Mesendoderm (in vitro differentiated cells): ENCODE data around the gene ZNF132.
"Not testable (repeated sequence)": the region's sequence is repeated elsewhere in the genome, so short reads cannot be mapped to it uniquely, and the experiment has no call there.

Source experiments
- DNase-seq: peaks from one replicate; pipeline ENCODE4 v3.0.0; 2013
- H2AK5ac ChIP-seq: 2 replicates; pipeline ENCODE4 v1.6.1; 2013; ENCODE audit warnings: low read length, inconsistent platforms
- H2BK120ac ChIP-seq: 2 replicates; pipeline ENCODE4 v1.6.1; 2013; ENCODE audit warnings: low read depth, mild to moderate bottlenecking, low read length, moderate library complexity, mixed read lengths
- H2BK15ac ChIP-seq: replicated peaks from 2 replicates; pipeline ENCODE4 v1.6.1; 2013; ENCODE audit warnings: low read depth, mild to moderate bottlenecking, moderate library complexity
- H2BK5ac ChIP-seq: 2 replicates; pipeline ENCODE4 v1.6.1; 2013; ENCODE audit warnings: low read length, inconsistent platforms
- H3K18ac ChIP-seq: 2 replicates; pipeline ENCODE4 v1.6.1; 2013; ENCODE audit warnings: mild to moderate bottlenecking, low read length, mixed read lengths
- H3K23ac ChIP-seq: one replicate; pipeline ENCODE4 v1.6.1; 2013; ENCODE audit warnings: low read length
- H3K27ac ChIP-seq: 2 replicates; pipeline ENCODE4 v1.5.1; 2013; ENCODE audit warnings: low read depth, mild to moderate bottlenecking, inconsistent platforms, low read length, moderate library complexity
- H3K27me3 ChIP-seq: 2 replicates; pipeline ENCODE4 v1.6.1; 2013; ENCODE audit warnings: low read length, control low read depth, mild to moderate bottlenecking, inconsistent platforms; ENCODE audit not compliant: insufficient read depth, poor library complexity
- H3K36me3 ChIP-seq: 2 replicates; pipeline ENCODE4 v1.6.1; 2013; ENCODE audit warnings: low read length, inconsistent platforms; ENCODE audit not compliant: control insufficient read depth, insufficient read depth
- H3K4ac ChIP-seq: one replicate; pipeline ENCODE4 v1.6.1; 2013; ENCODE audit warnings: low read depth, mild to moderate bottlenecking, low read length, moderate library complexity
- H3K4me1 ChIP-seq: 2 replicates; pipeline ENCODE4 v1.6.1; 2013; ENCODE audit warnings: low read depth, low read length, inconsistent platforms; ENCODE audit not compliant: control insufficient read depth
- H3K4me2 ChIP-seq: 2 replicates; pipeline ENCODE4 v1.6.1; 2013; ENCODE audit warnings: low read length
- H3K4me3 ChIP-seq: 2 replicates; pipeline ENCODE4 v1.5.1; 2013; ENCODE audit warnings: mild to moderate bottlenecking, low read length
- H3K56ac ChIP-seq: one replicate; pipeline ENCODE4 v1.6.1; 2013; ENCODE audit warnings: low read length
- H3K79me1 ChIP-seq: 2 replicates; pipeline ENCODE4 v1.6.1; 2013; ENCODE audit warnings: low read length, inconsistent platforms
- H3K79me2 ChIP-seq: 2 replicates; pipeline ENCODE4 v1.6.1; 2013; ENCODE audit warnings: mild to moderate bottlenecking, low read length; ENCODE audit not compliant: control insufficient read depth, insufficient read depth
- H3K9ac ChIP-seq: 2 replicates; pipeline ENCODE4 v1.6.1; 2013; ENCODE audit warnings: low read length, inconsistent platforms
- H4K5ac ChIP-seq: one replicate; pipeline ENCODE4 v1.6.1; 2013; ENCODE audit warnings: low read length
- H4K8ac ChIP-seq: one replicate; pipeline ENCODE4 v1.6.1; 2013; ENCODE audit warnings: low read depth, mild to moderate bottlenecking, control low read depth, low read length, moderate library complexity
- WGBS: extraction: QIAGEN DNeasy Blood & Tissue Kit; methylation state at CpG from one replicate; pipeline ENCODE4 v1.1.7; 2013; ENCODE audit warnings: low lambda C conversion rate, missing lambda C conversion rate; ENCODE audit not compliant: insufficient coverage; ENCODE audit errors: extremely low coverage; 5-methylcytosine and 5-hydroxymethylcytosine counted together

The ZNF132 gene

DNA sequence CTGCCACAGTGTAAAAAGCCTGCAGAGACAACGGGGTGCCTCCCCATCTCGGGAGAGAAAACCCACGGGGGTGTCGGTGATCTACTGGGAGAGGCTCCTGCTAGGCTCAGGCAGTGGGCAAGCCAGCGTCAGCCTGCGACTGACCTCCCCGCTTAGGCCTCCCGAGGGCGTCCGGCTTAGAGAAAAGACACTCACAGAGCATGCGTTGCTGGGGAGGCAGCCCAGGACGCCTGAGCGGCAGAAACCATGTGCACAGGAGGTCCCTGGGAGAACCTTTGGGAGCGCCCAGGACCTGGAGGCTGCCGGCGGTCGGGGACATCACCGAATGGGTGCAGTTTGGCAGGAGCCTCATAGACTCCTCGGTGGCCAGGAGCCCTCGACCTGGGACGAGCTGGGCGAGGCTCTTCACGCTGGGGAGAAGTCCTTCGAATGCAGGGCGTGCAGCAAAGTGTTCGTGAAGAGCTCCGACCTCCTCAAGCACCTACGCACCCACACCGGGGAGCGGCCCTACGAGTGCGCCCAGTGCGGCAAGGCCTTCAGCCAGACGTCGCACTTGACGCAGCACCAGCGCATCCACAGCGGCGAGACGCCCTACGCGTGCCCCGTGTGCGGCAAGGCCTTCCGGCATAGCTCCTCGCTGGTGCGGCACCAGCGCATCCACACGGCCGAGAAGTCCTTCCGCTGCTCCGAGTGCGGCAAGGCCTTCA is 31.0 kb upstream of the ZNF132 start:
- H3K4ac ChIP-seq, H2AK5ac ChIP-seq, H3K27me3 ChIP-seq, H3K4me1 ChIP-seq, H3K23ac ChIP-seq, H3K79me1 ChIP-seq, H3K9ac ChIP-seq, H3K36me3 ChIP-seq, H3K79me2 ChIP-seq, H2BK120ac ChIP-seq, H2BK15ac ChIP-seq, H3K4me2 ChIP-seq, H3K4me3 ChIP-seq, H2BK5ac ChIP-seq, H3K56ac ChIP-seq, H4K8ac ChIP-seq, DNase-seq, H3K27ac ChIP-seq, H3K18ac ChIP-seq, H4K5ac ChIP-seq: not testable (repeated sequence)
- WGBS = no CpG with 5 or more reads among the region's 53 CpGs

DNA sequence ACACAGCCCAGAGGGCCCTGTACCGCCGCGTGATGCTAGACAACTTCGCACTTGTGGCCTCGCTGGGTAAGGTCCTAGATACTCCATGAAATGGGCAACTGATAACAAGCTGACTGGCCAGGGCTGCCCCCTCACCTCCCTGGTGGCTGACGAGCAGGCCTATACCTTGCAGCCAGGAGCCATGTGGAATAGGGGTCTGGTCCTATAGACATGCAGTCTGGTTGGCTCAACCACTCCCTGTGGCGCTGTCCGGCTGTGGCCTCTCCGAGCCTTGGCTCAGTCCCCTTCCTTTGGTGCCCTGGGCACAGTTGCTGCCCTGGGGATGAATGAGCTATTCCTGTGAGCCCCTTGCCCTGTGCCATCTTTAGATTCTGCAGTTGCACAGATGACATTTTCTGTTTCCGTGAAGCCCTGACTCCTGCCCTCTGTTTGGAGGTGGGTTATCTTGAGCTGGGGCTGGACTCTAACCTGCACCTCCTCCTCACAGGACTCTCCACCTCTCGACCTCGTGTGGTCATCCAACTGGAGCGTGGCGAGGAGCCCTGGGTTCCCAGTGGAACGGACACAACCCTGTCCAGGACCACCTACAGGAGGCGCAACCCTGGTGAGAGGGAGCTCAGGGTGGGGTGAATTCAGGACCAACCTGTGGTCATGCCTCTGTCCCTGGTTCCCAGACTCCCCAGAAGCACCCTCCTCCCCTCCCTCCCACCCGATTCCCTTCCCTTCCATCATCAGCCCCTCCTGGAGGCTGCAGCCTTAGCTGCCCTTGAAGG is 29.5 kb upstream of the ZNF132 start:
- no CpG with 5 or more reads among the region's 17 CpGs for WGBS
- no peak overlapping the region for H2BK15ac ChIP-seq
- H3K4me3 ChIP-seq = no peak overlapping the region
- peaks cover 3% of the 10 kb centered on the region for H3K36me3 ChIP-seq
- no peak overlapping the region for H2BK120ac ChIP-seq
- H3K79me1 ChIP-seq = peaks cover 3% of the 10 kb centered on the region
- no peaks in the 10 kb centered on the region for H3K79me2 ChIP-seq
- H3K9ac ChIP-seq = no peak overlapping the region
- H4K5ac ChIP-seq = no peak overlapping the region
- no peak overlapping the region for H3K4me2 ChIP-seq
- no peak overlapping the region for H2AK5ac ChIP-seq
- no peak overlapping the region for H4K8ac ChIP-seq
- H3K4me1 ChIP-seq = no peaks in the 10 kb centered on the region
- no peak overlapping the region for H2BK5ac ChIP-seq
- H3K23ac ChIP-seq = no peak overlapping the region
- no peak overlapping the region for H3K27ac ChIP-seq
- H3K4ac ChIP-seq = no peak overlapping the region
- H3K18ac ChIP-seq = no peak overlapping the region
- no peak overlapping the region for H3K56ac ChIP-seq
- H3K27me3 ChIP-seq = no peaks in the 10 kb centered on the region
- DNase-seq = no peak

DNA sequence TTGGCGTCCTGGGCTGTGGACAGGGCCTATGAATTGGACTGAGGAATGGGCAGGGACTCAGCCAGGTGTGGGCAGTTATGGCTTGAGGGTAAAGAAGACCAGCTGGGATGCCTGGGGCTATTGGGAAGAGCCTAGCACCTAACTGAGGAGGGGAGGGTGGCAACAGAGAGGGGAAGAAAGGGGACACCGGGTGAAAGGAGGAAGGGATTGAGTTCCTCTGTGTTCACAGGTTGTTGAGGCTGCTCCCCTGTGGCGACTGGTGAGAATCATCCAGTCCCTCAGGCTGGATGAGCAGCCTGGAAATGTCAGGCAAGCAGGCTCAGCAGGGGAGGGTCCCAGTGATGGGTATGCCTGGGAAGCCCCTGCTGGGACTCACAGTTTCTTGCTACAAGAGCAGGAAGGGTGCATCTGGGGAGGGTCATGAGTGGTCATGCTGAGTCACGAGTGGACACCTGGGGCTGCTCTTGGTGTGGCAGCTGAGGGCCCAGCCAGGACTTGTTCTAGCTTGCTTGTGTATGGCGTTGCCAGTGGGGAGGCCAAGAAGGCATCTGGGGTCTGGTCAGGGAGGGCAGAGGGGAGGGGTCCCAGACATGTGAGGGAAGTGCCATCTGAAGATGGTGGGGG is 28.4 kb upstream of the ZNF132 start:
- Histone ChIP-seq H3K27ac (no peak overlapping the region), H3K9ac (no peak overlapping the region), H2BK120ac (no peak overlapping the region), H2BK15ac (no peak overlapping the region), H4K8ac (no peak overlapping the region), H2BK5ac (no peak overlapping the region), H3K4me3 (no peak overlapping the region), H3K4me2 (no peak overlapping the region), H3K27me3 (no peaks in the 10 kb centered on the region), H4K5ac (no peak overlapping the region), H3K79me2 (no peaks in the 10 kb centered on the region), H3K56ac (peak overlapping the region; percentile 34), H3K36me3 (peaks cover 3% of the 10 kb centered on the region), H3K79me1 (peaks cover 3% of the 10 kb centered on the region), H3K4me1 (no peaks in the 10 kb centered on the region), H3K18ac (no peak overlapping the region), H3K4ac (no peak overlapping the region), H3K23ac (no peak overlapping the region), H2AK5ac (no peak overlapping the region)
- DNase-seq = peak; percentile 26
- no CpG with 5 or more reads among the region's 5 CpGs for WGBS

DNA sequence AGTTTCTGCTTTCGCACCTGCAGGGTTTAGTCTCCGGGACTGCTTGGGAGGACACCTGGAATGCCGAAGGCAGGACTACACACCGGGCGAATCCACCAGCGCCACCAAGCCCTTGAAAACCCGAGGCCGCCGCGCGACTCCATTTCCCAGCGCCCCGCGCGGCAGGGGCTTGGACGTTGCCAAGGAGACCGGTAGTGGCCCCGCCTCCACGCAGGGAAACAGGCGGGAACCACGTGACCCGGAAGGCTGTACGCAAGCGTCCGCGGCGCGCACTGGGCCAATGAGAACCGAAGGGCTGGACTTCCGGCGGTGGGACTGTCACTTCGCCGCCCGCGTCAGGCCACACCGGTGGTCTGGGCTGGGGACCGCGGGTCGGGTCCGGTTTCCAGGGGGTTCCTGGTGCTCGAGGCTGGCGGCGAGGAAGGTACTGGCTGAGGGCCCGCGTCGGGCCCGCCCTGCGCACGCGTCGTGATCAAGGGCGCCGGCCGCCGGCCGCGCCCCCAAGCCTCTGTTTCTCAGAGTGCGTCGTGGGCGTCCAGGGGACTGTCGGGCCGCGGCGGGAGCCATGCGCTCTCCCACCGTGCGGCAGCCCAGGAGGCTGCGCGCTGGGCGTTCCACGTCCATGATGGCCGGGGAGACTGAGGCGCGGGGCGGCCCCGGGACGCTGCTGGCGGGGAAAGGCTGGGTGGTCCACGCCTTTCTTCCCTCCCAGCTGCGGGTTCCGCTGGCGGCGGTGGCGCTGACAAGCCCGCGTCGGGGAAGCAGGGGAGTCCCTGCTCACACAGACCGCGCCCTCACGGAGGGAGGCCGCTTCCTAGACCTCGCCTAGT is 27.0 kb upstream of the ZNF132 start, which contains the start of gene ZNF324:
Gene ZNF324, plus strand, starts transcription at position 321 of the 830 bp plus-strand sequence. CDS start 2,106 bp downstream, outside the sequence.
- Histone ChIP-seq H3K27me3 (no peaks in the 10 kb centered on the region), H3K9ac (peak within 1 kb of the TSS; percentile 81), H2BK120ac (no peak within 1 kb of the TSS), H3K4me2 (peak within 1 kb of the TSS; percentile 74), H4K8ac (no peak within 1 kb of the TSS), H3K56ac (peak within 1 kb of the TSS; percentile 88), H3K4me1 (no peaks in the 10 kb centered on the region), H2BK15ac (no peak within 1 kb of the TSS), H4K5ac (no peak within 1 kb of the TSS), H3K79me1 (peaks cover 3% of the 10 kb centered on the region), H3K23ac (no peak within 1 kb of the TSS), H2AK5ac (no peak within 1 kb of the TSS), H3K27ac (no peak within 1 kb of the TSS), H3K36me3 (peaks cover under 1% of the 10 kb centered on the region), H3K18ac (no peak within 1 kb of the TSS), H3K79me2 (no peaks in the 10 kb centered on the region), H2BK5ac (no peak within 1 kb of the TSS), H3K4ac (no peak within 1 kb of the TSS), H3K4me3 (peak within 1 kb of the TSS; percentile 74)
- DNase-seq = peak; percentile 99
- WGBS = no CpG with 5 or more reads among the region's 92 CpGs

DNA sequence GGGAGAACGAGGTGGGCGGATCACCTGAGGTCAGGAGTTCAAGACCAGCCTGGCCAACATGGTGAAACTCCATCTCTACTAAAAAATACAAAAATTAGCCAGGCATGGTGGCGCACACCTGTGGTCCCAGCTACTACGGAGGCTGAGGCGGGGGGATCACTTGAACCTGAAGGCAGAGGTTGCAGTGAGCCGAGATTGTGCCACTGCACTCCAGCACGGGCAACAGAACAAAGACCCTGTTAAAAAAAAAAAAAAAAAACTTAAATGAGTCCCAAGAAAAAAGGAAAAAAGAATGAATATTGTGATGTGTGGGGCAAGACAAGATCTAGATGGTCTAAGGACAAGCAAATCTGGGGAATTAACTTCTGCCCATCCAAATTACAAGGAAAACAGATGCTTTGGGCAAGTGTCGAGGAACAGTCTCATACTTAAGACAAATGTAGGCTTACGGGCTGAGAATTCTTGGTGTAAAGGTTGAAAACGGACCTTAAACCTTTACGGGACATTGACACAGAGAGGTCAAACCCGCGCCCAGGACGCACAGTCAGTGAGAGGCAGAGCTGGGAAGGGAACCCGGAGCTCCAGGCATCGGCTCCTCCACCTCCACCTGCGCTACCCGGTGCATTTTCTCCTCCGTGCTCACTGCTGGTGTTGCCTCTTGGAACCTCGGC is 26.3 kb upstream of the ZNF132 start:
- H3K4ac ChIP-seq = no peak overlapping the region
- H3K18ac ChIP-seq = no peak overlapping the region
- H3K4me1 ChIP-seq = no peaks in the 10 kb centered on the region
- H3K36me3 ChIP-seq = no peaks in the 10 kb centered on the region
- no peak for DNase-seq
- peak overlapping the region; percentile 83 for H3K56ac ChIP-seq
- no peak overlapping the region for H3K23ac ChIP-seq
- peak overlapping the region; percentile 38 for H3K9ac ChIP-seq
- H4K5ac ChIP-seq = no peak overlapping the region
- no peaks in the 10 kb centered on the region for H3K79me2 ChIP-seq
- no CpG with 5 or more reads among the region's 20 CpGs for WGBS
- peaks cover 3% of the 10 kb centered on the region for H3K79me1 ChIP-seq
- peak overlapping the region; percentile 66 for H3K4me2 ChIP-seq
- H4K8ac ChIP-seq = no peak overlapping the region
- no peak overlapping the region for H2AK5ac ChIP-seq
- H2BK5ac ChIP-seq = no peak overlapping the region
- H3K4me3 ChIP-seq = no peak overlapping the region
- H3K27me3 ChIP-seq = no peaks in the 10 kb centered on the region
- no peak overlapping the region for H2BK120ac ChIP-seq
- no peak overlapping the region for H3K27ac ChIP-seq
- no peak overlapping the region for H2BK15ac ChIP-seq
